ENCODE measurements around the gene ZNF138. TPM values are rescaled to one million over a fixed set of nuclear protein-coding genes. Genes with fewer than 3 reads are reported as not detected.
"Not testable (repeated sequence)": the region's sequence is repeated elsewhere in the genome, so short reads cannot be mapped to it uniquely, and the experiment has no call there.

Gene ZNF138
- total and polyA plus RNA-seq, 2 of the 8 experiments (the other 6 are each of a cell fraction or from before 2014, with no cell fraction given) = 7.5 to 22.6 TPM

- H2BK12ac ChIP-seq (ENCODE audit: low read depth, low read length); H3K9me3 ChIP-seq (ENCODE audit: insufficient read depth in 2 of 2, low read depth in 1 of 2, low read length in 1 of 2); POLR2A ChIA-PET (ENCODE audit: partially characterized antibody); H2BK120ac ChIP-seq (replicated peaks; ENCODE audit: low read depth, low read length); H4K91ac ChIP-seq (replicated peaks; ENCODE audit: insufficient read length, low read length); H2AK5ac ChIP-seq (ENCODE audit: low read depth, low read length); H3K4me3 ChIP-seq (ENCODE audit: extremely low read depth in 1 of 4, insufficient read depth in 2 of 4, low read depth in 3 of 4, low read length in 4 of 4); H2BK5ac ChIP-seq (ENCODE audit: low read depth, low read length); H3K79me1 ChIP-seq (ENCODE audit: low read depth, low read length); H3K4ac ChIP-seq (replicated peaks; ENCODE audit: insufficient read length, low read depth, low read length); H3K23ac ChIP-seq (ENCODE audit: insufficient read length); H3K79me2 ChIP-seq (ENCODE audit: control insufficient read depth in 1 of 2, insufficient read depth in 2 of 2, low read length in 2 of 2); CTCF ChIA-PET (ENCODE audit: partially characterized antibody); H3K18ac ChIP-seq (ENCODE audit: extremely low read depth, low read length); H2BK15ac ChIP-seq (ENCODE audit: low read length); H4K5ac ChIP-seq (ENCODE audit: insufficient read length, low read depth, low read length); H3K27me3 ChIP-seq (replicated peaks in 1 of 4; ENCODE audit: control insufficient read depth in 3 of 4, extremely low read depth in 1 of 4, insufficient read depth in 3 of 4, low read length in 3 of 4); H4K8ac ChIP-seq (ENCODE audit: extremely low read depth, insufficient read depth, low read length); H3K27ac ChIP-seq (ENCODE audit: low read depth, low read length); H3K14ac ChIP-seq (ENCODE audit: insufficient read length); FAIRE-seq; H4K20me1 ChIP-seq (replicated peaks in 1 of 2; ENCODE audit: control insufficient read depth in 1 of 2, insufficient read depth in 2 of 2, low read length in 2 of 2); H3K23me2 ChIP-seq (ENCODE audit: low read depth, low read length); H3K4me2 ChIP-seq (ENCODE audit: insufficient read depth in 1 of 2, low read depth in 2 of 2, low read length in 2 of 2); H3K4me1 ChIP-seq (replicated peaks in 1 of 4; ENCODE audit: control insufficient read depth in 3 of 4, insufficient read depth in 4 of 4, low read length in 3 of 4); H3K56ac ChIP-seq (replicated peaks; ENCODE audit: insufficient read length, low read depth, low read length); H2BK20ac ChIP-seq (ENCODE audit: low read length); H2AFZ ChIP-seq (ENCODE audit: low read length); H3K9ac ChIP-seq (replicated peaks in 1 of 4; ENCODE audit: extremely low read depth in 1 of 4, low read depth in 3 of 4, low read length in 3 of 4): not testable (repeated sequence)
- TF ChIP-seq RAD21 (IDR thresholded peaks at IDR 0.05 in 1 of 2, conservative IDR thresholded peaks at IDR 0.05 in 1 of 2; ENCODE audit: low read depth in 2 of 2, low read length in 2 of 2) (peak in 1 of 2 experiments; percentile 26; a peak in 1 of 4 replicates), CTCF (IDR thresholded peaks at IDR 0.05; ENCODE audit: control extremely low read depth in 1 of 3, insufficient read depth in 1 of 3, low read depth in 1 of 3, low read length in 3 of 3) (peak in 1 of 3 experiments; percentile 14; a peak in 1 of 4 replicates)
- 93% methylated on average over 8 of the region's 8 CpGs; no CpG with 5 or more reads in 1 of the 2 experiments for WGBS, 2 experiments (ENCODE audit: extremely low coverage in 1 of 2, insufficient coverage in 1 of 2, insufficient read length in 1 of 2, insufficient replicate concordance in 2 of 2, low coverage in 1 of 2, low lambda C conversion rate in 2 of 2, missing lambda C conversion rate in 1 of 2)
- H3K36me3 ChIP-seq (ENCODE audit: control insufficient read depth in 2 of 4, insufficient read depth in 4 of 4, low read length in 3 of 4) = peaks cover 0 to 11% (median 4%) of the 10 kb centered on the region in 4 experiments; a peak in 2 of 8 replicates
- peak in 1 of 2 experiments; percentile 17 for DNase-seq (ENCODE audit: low read depth in 1 of 2, low spot score in 2 of 2)
These were observed 41.6 kb downstream of the ZNF138 start for GRCh38 chr7:64835856-64836255.
